ENCODE results near the gene MAML3.

The MAML3 gene

DNA sequence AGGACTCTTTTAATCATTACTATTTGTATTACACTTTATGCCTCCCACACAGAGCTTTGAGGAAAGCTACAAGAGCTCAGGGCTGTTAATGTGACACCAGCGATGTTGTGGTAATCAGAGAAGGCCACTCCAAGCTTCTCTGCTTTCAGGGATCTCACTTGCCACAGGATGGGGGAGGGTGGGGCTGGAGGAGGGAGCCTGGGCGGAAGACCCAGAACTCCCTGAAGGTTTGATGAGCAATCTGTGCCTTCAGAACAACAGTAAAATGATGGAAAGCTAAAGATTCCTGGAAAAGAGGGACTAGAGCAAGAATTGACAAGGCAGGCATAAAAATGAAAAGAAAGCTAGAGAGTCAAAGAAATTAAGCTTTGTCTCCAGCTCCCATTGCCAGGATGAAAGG lies 75.6 kb downstream of the MAML3 start:
- TF ChIP-seq, protein P1, sequence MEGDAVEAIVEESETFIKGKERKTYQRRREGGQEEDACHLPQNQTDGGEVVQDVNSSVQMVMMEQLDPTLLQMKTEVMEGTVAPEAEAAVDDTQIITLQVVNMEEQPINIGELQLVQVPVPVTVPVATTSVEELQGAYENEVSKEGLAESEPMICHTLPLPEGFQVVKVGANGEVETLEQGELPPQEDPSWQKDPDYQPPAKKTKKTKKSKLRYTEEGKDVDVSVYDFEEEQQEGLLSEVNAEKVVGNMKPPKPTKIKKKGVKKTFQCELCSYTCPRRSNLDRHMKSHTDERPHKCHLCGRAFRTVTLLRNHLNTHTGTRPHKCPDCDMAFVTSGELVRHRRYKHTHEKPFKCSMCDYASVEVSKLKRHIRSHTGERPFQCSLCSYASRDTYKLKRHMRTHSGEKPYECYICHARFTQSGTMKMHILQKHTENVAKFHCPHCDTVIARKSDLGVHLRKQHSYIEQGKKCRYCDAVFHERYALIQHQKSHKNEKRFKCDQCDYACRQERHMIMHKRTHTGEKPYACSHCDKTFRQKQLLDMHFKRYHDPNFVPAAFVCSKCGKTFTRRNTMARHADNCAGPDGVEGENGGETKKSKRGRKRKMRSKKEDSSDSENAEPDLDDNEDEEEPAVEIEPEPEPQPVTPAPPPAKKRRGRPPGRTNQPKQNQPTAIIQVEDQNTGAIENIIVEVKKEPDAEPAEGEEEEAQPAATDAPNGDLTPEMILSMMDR (IDR thresholded peaks at IDR 0.05; ENCODE audit: low read depth, low read length, missing control alignments): no peak
- H3K4me3 ChIP-seq (replicated peaks; ENCODE audit: low read depth, low read length): no peak overlapping the region
- DNase-seq (ENCODE audit: extremely low read depth, low read depth): no peak

GRCh38 chr4:140076307-140076706 lies 77.7 kb downstream of the MAML3 start:
- TF ChIP-seq, protein P1 (IDR thresholded peaks at IDR 0.05; ENCODE audit: low read depth, low read length, missing control alignments): no peak
- no peak overlapping the region for H3K4me3 ChIP-seq (replicated peaks; ENCODE audit: low read depth, low read length)
- no peak for DNase-seq (ENCODE audit: extremely low read depth, low read depth)

DNA sequence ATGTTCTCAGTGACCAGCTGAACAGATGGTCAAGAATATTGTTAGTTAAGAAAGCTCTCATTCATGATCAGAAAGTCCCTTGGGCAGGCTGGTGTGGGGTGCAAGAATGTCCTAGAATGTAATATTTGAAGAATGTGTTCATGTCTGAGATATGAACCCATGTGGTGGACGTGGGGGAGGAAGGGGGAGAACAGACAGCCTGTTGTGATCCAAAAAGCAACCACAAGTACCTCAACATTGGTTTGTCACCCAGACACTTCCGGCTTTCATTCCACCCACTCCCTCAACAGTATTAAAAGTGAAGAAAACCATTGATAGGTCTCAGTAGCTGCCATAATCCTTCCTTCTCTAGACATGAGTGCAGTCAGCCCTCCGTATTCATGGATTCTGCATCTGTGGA lies 82.2 kb downstream of the MAML3 start:
- TF ChIP-seq, protein P1 (IDR thresholded peaks at IDR 0.05; ENCODE audit: low read depth, low read length, missing control alignments): no peak
- no peak for DNase-seq (ENCODE audit: extremely low read depth, low read depth)
- H3K4me3 ChIP-seq (replicated peaks; ENCODE audit: low read depth, low read length): no peak overlapping the region

GRCh38 chr4:140070973-140071372 lies 83.0 kb downstream of the MAML3 start:
- TF ChIP-seq, protein P1 (IDR thresholded peaks at IDR 0.05; ENCODE audit: low read depth, low read length, missing control alignments): no peak
- H3K4me3 ChIP-seq (replicated peaks; ENCODE audit: low read depth, low read length): no peak overlapping the region
- no peak for DNase-seq (ENCODE audit: extremely low read depth, low read depth)

GRCh38 chr4:140070366-140070765 lies 83.6 kb downstream of the MAML3 start:
- DNase-seq (ENCODE audit: extremely low read depth, low read depth): no peak
- no peak overlapping the region for H3K4me3 ChIP-seq (replicated peaks; ENCODE audit: low read depth, low read length)
- TF ChIP-seq, protein P1 (IDR thresholded peaks at IDR 0.05; ENCODE audit: low read depth, low read length, missing control alignments): no peak

- no peak for DNase-seq (ENCODE audit: extremely low read depth, low read depth)
- H3K4me3 ChIP-seq (replicated peaks; ENCODE audit: low read depth, low read length): no peak overlapping the region
- TF ChIP-seq, protein P1 (IDR thresholded peaks at IDR 0.05; ENCODE audit: low read depth, low read length, missing control alignments): no peak
These were observed 84.9 kb downstream of the MAML3 start for GRCh38 chr4:140069066-140069465.

GRCh38 chr4:140068271-140068670 lies 85.7 kb downstream of the MAML3 start:
- TF ChIP-seq, protein P1 (IDR thresholded peaks at IDR 0.05; ENCODE audit: low read depth, low read length, missing control alignments): no peak
- no peak overlapping the region for H3K4me3 ChIP-seq (replicated peaks; ENCODE audit: low read depth, low read length)

More at GRCh38 chr4:140068271-140068670, 85.7 kb downstream of the MAML3 start:
- DNase-seq (ENCODE audit: extremely low read depth, low read depth): no peak

Measured in HFF-Myc (cell line).